ENCODE measurements around the gene OR1S1. TPM values are rescaled to one million over a fixed set of nuclear protein-coding genes. Genes with fewer than 3 reads are reported as not detected.

Gene OR1S1
- polyA plus RNA-seq, 1 of the 3 experiments (the other 2 are of a cell fraction): not detected

GRCh38 chr11:58254936-58255335 lies 42.4 kb downstream of the OR1S1 start (continued):
- TF ChIP-seq NFIC (IDR thresholded peaks at IDR 0.05; ENCODE audit: borderline replicate concordance): no peak
- TF ChIP-seq POLR2AphosphoS5 (IDR thresholded peaks at IDR 0.05; ENCODE audit: low read depth, low read length): no peak
- no peak for TF ChIP-seq YY1 (IDR thresholded peaks at IDR 0.05; ENCODE audit: low read depth)
- no peak for TF ChIP-seq CHD2 (IDR thresholded peaks at IDR 0.05; ENCODE audit: low read length, partially characterized antibody)

- Histone ChIP-seq H3K9me3 (no peaks in the 10 kb centered on the region), H3K27ac (ENCODE audit: low read depth in 2 of 2, low read length in 1 of 2) (no peak overlapping the region), H3K4me1 (ENCODE audit: control insufficient read depth in 1 of 2, insufficient read depth in 2 of 2, low read depth in 1 of 2, low read length in 1 of 2) (no peaks in the 10 kb centered on the region), H3K9me2 (no peaks in the 10 kb centered on the region; the same call in 1 of the 2 replicates), H3K4me2 (no peak overlapping the region), H4K20me1 (ENCODE audit: insufficient read depth) (no peaks in the 10 kb centered on the region), H2AFZ (ENCODE audit: low read depth) (no peak overlapping the region), H3K79me2 (ENCODE audit: insufficient read depth) (no peaks in the 10 kb centered on the region), H3K36me3 (replicated peaks in 1 of 2; ENCODE audit: control insufficient read depth in 1 of 2, insufficient read depth in 2 of 2, low read length in 1 of 2) (no peaks in the 10 kb centered on the region), H3F3A (replicated peaks; ENCODE audit: insufficient read depth) (no peaks in the 10 kb centered on the region), H3K27me3 (ENCODE audit: insufficient read depth) (no peaks in the 10 kb centered on the region), H3K9ac (no peak overlapping the region), H3K4me3 (ENCODE audit: low read depth in 2 of 2, low read length in 1 of 2) (no peak overlapping the region)
- CTCF ChIA-PET: no interaction called here
- TF ChIP-seq MAX (IDR thresholded peaks at IDR 0.05; ENCODE audit: low read depth) (no peak), MXI1 (IDR thresholded peaks at IDR 0.05; ENCODE audit: low read depth, low read length) (no peak), NFIC (IDR thresholded peaks at IDR 0.05; ENCODE audit: borderline replicate concordance) (no peak), MEF2A (IDR thresholded peaks at IDR 0.05; ENCODE audit: borderline replicate concordance, low read depth) (no peak), ZBTB33 (IDR thresholded peaks at IDR 0.05; ENCODE audit: borderline replicate concordance, low read depth) (no peak), CHD2 (IDR thresholded peaks at IDR 0.05; ENCODE audit: low read length, partially characterized antibody) (no peak)
- POLR2A ChIA-PET: no interaction called here
- no peak for DNase-seq
- WGBS (ENCODE audit: low lambda C conversion rate): 3% methylated on average over 2 of the region's 2 CpGs
Measured at GRCh38 chr11:58259983-58260382, 47.5 kb downstream of the OR1S1 start.

Other genes with a start within 250 kb of the OR1S1 start
- not detected in 2 replicates for gene OR9Q1, start 188.8 kb upstream of the OR1S1 start, polyA plus RNA-seq (2012; rRNA removed)
- gene OR6Q1, start 181.8 kb upstream of the OR1S1 start, polyA plus RNA-seq (2012; rRNA removed): not detected in 2 replicates
- not detected in 2 replicates for gene OR9I1, start 87.2 kb upstream of the OR1S1 start, polyA plus RNA-seq (2012; rRNA removed)
- gene OR9Q2, start 23.6 kb upstream of the OR1S1 start, polyA plus RNA-seq (2012; rRNA removed): not detected in 2 replicates
- gene OR1S2, start 8.6 kb upstream of the OR1S1 start, polyA plus RNA-seq (2012; rRNA removed): not detected in 2 replicates
- not detected in 2 replicates for gene OR10Q1, start 16.2 kb downstream of the OR1S1 start, polyA plus RNA-seq (2012; rRNA removed)
- not detected in 2 replicates for gene OR10W1, start 55.5 kb downstream of the OR1S1 start, polyA plus RNA-seq (2012; rRNA removed)
- gene OR5B17, start 146.3 kb downstream of the OR1S1 start, polyA plus RNA-seq (2012; rRNA removed): not detected in 2 replicates
- not detected in 2 replicates for gene OR5B3, start 194.2 kb downstream of the OR1S1 start, polyA plus RNA-seq (2012; rRNA removed)
- not detected in 2 replicates for gene OR5B2, start 215.4 kb downstream of the OR1S1 start, polyA plus RNA-seq (2012; rRNA removed)
- gene OR5B12, start 229.5 kb downstream of the OR1S1 start, polyA plus RNA-seq (2012; rRNA removed): not detected in 2 replicates